ENCODE results near the gene PAX2.

PAX2 gene

DNA sequence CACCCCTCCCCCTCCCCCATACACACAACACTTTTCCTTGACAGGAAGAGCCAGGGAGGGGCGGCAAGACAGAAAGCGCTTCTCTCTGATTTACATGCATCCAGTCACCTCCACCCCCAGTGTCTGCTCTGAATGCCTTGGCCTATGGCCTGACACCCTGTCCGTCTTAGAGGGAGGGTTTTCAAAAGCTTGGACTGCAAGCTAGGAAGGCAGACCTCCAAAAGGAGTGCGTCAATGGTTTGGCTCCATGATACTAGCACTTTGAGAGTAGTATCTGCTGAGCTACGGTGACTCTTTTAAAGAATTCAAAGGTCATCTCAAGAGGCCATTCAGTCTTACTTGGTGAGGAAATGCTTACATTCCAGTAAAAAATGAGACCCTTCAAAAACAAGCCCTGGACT, 20.3 kb upstream of the PAX2 start:
- no peak for DNase-seq

- no peak for DNase-seq
These were observed 19.4 kb upstream of the PAX2 start for GRCh38 chr10:100725869-100726426.

GRCh38 chr10:100727808-100728207, 17.6 kb upstream of the PAX2 start:
- DNase-seq = no peak

DNA sequence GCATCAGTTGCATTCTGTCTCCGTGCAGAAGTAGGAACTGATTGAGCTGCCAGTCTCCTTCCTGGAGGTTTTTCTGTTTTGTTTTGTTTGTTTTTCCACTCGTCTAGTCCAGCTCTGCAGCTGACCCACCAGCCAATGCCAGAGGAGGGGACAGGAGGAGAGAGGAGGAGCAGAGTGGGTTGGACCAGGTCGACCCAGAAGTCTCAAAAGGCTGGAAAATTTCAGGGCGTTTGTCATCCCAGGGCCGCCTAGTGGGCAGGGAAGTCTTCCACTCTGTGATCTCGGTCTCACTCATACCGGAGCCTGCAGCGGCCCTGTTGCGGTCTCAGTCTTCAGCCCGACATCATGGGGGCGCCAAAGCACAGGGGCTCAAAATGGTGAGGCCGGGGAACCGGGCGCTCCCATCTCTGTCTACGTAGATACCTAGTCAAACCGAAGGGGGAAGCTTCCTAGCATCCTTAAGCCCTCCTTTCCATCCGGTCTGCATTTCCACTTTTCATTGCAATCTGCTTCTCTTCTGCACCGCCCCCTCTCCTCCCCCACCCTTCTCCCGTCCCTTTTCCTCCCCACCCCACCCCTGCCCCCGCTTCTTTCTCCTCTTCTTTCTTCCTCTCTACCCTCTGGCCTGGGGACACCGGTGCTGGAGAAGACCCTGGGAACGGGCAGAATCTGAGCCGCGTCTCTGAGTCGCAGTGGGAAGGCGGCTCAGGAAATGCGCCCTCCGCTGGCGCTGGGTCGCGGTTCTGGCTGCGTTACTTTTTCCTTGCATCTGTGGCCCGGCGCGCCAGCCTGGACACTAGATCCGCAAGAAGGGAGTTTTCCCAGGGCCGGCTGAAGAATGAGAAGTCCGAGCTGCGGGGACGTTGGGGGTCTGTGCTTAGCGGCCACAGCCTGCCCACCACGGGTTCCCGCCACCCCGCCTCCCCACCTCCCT, 16.2 kb upstream of the PAX2 start:
- no peak for DNase-seq

- no peak for DNase-seq
These were observed 15.3 kb upstream of the PAX2 start for GRCh38 chr10:100729862-100730724.

GRCh38 chr10:100730725-100731406, 14.5 kb upstream of the PAX2 start:
- DNase-seq = no peak

DNA sequence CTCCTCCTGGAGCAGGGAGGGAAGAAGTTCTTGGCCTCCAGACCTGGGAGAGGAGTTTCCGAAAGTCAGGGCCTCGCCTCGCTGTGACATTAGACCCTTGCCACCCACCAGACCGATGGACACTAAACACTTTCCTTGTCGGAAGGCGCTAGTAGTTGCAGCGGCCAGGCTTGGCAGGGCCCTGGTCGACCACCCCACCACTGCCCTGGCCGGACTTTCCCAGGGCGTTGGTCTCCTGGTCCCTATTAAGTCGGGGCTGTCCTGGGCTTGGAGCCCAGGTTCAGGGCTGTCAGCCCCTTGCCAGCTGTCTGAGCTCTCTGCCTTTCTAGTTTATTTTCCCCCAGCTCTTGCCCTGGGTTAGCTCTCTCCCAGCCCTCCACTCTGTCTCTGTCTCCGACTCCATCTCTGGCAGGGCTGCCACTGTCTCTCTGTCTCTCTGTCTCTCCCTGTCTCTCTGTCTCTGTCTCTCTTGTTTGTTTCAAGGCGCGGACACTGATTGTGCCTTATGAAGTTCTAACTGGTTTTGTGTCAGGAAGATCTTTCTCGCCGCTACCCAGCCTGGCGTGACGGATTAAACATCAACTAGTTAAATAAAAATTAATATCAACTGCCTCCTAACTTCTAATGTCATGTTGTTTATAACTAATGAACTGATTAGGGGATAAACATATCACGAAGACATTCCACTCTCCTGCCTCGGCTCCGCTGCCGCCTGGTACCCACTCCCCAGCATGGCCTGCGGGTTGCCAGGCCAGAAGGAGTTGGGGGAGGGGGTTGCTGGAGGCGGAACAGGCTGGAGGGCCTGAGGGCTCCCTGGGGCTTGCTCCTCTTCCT, 13.8 kb upstream of the PAX2 start:
- DNase-seq = no peak

DNA sequence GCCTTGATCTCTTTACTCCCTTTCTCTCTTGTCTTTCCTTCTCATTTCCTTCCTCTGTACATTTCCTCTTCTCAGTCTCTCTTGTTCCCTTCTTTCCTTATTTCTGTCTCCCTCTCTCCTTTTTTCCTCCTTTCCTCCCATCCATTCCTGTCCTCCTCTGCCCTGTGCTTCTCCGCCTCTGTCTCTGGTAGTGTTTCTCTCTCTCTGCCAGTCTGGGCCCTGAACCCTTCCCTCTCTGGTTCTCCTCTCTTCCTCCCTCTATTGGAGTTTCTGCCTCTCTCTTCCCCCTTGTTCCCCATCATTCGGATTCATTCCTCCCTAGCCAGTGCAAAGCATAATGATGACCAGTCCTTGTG, 13.2 kb upstream of the PAX2 start:
- no peak for DNase-seq

GRCh38 chr10:100733329-100733728, 12.1 kb upstream of the PAX2 start:
- DNase-seq = no peak

DNA sequence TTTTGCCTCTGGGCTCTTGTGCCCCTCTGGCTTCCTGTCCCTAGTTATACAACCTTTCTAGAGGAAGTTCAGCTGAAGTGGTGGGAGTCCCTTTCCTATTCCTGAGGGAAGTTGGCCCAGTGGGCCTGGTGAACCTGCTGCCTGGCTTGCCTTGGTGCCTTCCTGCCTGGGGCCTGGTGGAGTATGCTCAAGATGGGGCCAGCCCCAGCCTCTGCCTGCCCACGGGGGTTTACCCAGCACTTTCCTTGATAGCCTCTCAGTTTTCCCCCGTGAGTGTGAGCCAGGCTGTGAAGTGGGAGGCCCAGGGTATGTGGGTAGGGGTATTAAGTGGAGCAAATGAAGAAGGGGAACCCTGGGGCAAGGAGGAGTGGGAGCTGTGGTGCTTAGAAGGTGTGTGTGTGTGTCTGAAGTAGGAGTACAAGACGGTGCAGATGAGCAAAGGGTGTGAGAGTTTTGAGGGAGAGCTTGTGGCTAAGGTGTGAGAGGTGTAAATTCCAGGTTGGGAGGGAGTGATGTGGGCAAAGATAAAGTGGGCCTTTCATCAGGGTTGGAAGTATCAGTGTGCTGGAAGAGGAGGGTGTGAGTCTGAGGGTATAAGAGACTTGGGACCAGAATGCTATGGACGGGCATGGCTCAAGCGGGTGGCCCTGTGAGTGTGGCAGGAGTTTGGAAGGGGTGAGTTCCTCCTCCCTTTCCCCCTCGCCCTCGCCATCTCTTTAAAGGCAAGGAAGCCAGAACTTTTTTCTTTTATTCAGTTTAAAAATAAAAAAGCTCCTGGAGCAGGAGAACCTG, 10.9 kb upstream of the PAX2 start:
- no peak for DNase-seq

DNA sequence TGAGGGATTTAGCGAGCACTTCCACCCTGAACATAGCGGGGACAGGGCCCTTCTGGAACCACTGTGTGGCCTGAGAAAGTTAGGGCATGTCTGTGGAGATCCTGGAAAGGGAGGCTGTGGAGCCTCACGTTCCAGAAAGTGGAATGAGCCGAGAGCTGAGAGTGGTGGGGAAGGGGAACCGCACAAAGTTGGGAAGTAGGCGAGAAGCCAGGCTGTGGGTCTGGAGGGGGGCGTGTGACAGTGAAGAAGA, 10.4 kb upstream of the PAX2 start:
- no peak for DNase-seq

DNA sequence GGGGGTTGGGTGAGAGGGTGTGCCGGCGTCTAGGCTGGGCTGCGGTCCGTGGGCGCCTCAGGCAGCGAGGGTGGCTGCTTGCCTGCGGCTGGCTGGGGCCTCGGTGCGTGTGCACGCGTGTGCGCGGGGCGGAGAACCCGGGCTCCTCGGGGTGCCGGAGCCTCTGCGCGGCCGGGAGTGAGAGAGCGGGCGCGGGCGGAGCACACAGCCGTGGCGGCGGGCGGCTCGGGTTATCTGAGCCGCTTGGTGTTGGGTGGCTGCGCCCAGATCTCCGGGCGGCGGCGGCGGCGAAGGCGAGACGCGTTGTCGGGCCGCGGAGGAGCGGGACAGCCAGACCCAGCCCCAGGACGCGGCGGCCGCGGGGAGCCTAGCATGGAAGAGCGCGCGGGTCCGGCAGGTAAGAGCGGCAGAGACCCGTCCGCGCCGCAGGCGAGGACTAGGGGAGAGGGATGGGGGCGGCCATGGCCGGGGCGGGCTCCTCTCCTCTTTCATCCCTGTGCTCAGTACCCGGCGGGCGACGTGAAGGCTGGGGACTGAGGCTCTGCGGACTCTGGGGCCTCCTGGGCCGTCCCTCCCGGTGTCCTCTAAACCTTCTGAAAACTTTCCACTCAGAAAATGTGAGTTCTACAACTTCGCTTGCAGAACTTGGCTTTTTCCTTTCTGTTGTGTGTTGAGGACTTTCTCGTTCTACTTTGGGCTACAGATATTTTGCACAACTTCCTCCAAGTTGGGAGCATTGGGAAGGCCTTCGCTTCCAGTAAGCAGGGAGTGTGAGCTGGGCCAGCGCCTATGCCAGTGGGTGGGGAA, 9.8 kb upstream of the PAX2 start:
- DNase-seq = no peak

GRCh38 chr10:100736144-100736808, 9.1 kb upstream of the PAX2 start:
- DNase-seq = no peak

DNA sequence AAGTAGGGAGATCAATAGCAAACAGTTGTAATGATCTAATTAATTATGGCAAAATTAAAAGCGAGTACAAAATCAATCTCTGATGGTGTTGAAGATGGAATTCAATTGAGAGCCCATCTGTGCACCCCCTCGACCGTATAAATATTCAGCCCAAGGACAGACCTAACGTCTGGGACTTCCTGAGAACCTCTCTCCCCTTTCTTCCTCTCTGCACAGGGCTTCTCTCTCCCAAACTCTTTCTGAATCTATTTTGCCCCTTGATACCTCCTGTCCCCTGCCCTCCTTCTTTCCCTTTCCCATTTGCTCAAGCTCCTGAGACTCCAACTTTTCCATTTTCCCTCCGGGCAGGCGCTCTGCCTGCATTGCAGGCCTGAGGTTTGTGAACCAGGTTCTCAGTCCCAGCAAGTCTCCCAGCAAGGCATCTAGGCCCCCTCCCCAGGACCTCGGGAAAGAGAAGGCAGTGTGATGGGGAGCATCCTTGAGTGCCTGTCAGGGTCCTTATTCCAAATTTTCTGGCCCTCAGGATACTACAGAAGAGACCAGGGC, 8.5 kb upstream of the PAX2 start:
- DNase-seq = no peak

DNA sequence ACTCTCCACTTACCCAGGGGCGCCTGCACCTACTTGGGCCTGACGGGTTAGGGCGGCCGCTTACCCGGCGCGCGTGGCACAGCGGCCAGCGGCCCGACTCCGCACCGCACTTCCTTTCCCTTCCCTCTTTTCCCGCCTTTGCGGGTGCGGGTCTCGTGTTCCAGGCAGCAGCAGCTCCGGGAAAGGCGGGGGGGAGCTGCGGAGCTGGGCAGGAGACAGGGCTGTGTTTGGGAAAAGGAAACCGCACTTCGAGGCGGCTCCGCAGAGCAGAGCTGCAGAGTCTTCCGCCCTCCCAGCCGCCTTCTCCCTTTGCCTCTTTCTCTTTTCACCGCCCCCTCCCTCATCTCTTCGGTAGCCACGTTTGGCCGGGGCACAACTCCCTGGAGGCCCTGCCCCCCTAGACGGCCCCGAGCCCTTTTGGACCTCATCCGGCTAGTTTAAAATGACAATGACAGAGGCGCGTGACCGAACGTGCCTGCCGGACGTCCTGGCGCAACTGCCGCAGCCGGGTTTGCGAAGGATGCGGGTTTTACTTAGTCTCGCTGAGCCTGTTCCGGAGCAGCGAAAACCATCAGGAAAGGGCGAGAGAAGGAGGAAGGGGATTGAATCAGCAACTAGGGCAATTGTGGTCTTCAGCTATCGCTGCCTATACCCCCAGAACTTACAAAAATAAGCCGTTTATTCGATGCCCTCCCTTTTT, 7.9 kb upstream of the PAX2 start:
- DNase-seq = no peak

GRCh38 chr10:100738055-100738827, 7.1 kb upstream of the PAX2 start:
- no peak for DNase-seq

- DNase-seq = no peak
These were observed 5.6 kb upstream of the PAX2 start for GRCh38 chr10:100739517-100740368.

Data from NCI-H446 treated with DMSO at 0.1 percent for 48 hours (cell line).